Right lobe of liver (tissue), 4 donors: Measurements from ENCODE around the gene ASXL1.

Experiments used
- POLR2A ChIP-seq: fragments of 450-650 bp; IDR thresholded peaks from one replicate; pipeline ENCODE4 v1.6.1; 2017; ENCODE audit warnings: antibody characterized with exemption, mild to moderate bottlenecking
- TF ChIP-seq, protein P1 (sequence below), 4 donors: fragments of 200-600 bp in 3 of 4; fragments of 450-650 bp in 1 of 4; IDR thresholded peaks; one replicate each; pipeline versions ENCODE4 v1.5.1 to v1.8.0; 2016 to 2022; ENCODE audit warnings: antibody characterized with exemption in 4 of 4, mild to moderate bottlenecking in 2 of 4
- donor health status: DM: no; HTN: no; CAD: no.
- donor health status: DM: no; HTN: no; CAD: no.
- donor health status: DM: no; HTN: yes; CAD: no.

DNA sequence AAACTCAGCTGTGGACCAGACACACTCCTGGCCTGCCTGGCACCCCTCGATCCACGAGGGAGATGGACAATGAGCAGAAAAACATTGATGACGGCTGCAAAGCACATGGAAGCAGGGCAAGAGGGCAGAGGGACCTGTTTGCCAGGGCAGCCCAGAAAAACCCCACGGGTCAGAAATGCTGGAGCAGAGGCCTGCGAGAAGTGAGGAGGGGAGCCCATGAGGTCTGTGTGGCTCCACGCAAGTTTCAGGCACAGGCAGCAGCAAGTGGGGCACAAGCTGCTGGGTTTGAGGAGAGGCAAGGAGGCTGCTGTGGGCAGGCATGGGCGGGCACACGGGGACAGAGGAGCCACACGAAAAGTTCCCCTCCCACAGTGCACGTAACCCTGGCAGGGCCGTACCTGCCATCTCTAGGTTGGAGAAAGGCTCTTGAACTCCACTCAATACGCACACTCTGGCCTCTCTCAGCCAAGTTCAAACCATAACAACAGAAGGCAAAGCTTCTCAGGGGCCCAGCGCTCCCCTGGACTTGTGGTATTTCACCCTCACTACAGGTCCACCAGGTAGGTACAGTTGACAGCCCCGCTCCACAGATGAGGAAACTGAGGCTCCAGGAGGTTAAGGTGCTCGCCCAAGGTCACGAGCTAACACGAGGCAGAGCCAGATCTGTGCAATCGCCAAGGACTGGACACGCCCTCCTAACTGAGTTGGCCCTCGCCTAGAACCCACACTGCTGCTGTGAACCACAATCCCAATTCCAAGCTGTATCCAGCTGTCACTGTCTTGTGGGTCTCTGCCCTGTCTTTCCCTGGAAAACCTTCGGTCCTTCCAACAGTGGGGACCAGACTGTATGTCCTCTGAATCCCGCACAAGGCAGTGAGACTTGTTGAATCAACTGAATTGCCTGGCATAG, 118.8 kb downstream of the ASXL1 start:
- TF ChIP-seq, protein P1, sequence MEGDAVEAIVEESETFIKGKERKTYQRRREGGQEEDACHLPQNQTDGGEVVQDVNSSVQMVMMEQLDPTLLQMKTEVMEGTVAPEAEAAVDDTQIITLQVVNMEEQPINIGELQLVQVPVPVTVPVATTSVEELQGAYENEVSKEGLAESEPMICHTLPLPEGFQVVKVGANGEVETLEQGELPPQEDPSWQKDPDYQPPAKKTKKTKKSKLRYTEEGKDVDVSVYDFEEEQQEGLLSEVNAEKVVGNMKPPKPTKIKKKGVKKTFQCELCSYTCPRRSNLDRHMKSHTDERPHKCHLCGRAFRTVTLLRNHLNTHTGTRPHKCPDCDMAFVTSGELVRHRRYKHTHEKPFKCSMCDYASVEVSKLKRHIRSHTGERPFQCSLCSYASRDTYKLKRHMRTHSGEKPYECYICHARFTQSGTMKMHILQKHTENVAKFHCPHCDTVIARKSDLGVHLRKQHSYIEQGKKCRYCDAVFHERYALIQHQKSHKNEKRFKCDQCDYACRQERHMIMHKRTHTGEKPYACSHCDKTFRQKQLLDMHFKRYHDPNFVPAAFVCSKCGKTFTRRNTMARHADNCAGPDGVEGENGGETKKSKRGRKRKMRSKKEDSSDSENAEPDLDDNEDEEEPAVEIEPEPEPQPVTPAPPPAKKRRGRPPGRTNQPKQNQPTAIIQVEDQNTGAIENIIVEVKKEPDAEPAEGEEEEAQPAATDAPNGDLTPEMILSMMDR (IDR thresholded peaks at IDR 0.05): no peak
- no peak for TF ChIP-seq POLR2A
